GM21737 (cell line): Measurements from ENCODE around the gene OSBPL6.
"Not testable (repeated sequence)": the region's sequence is repeated elsewhere in the genome, so short reads cannot be mapped to it uniquely, and the experiment has no call there.

Experiments
- ATAC-seq: cut with Tn5 transposase; IDR thresholded peaks from one replicate; pipeline ENCODE4 v1.9.1; 2021; ENCODE audit warnings: mild to moderate bottlenecking, moderate library complexity; ENCODE audit not compliant: unreplicated experiment

OSBPL6 gene

DNA sequence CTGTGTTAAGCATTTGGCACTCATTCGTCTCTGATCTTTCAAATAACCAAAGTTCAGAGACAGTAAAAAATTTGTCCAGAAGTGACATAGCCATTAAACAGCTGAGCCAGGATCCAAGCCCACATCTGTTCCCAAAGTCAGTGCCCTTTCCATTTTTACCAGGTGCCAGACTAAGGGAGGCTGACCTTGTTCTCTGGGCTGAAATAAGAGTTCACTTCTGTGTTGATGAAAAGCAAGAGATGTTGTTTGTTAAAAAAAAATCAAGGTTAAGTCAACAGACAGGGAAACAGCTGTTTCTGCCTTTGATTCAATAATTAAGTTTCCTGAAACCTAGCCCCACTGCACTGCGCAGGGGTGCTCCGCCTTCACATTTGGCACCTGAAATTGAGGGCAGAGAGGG lies 139.5 kb downstream of the OSBPL6 start:
- no peak for ATAC-seq

DNA sequence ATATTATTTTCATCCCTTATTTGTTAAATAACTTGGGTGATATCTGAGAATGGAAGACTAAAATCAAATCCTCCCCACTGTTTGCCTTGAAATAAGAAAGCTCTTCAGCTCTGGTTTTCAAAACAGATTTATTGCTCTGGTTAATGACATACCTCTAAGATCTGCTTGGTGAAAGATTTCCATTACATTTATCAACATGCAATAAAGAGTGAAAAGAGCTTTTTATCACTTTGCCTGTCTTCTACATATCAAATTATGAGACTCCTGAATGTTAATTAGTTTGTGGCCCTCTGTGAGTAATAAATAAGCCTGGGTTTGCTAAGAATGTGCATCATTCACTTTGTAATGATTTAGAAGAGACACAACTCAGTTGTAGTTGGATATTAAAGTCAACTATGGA lies 140.9 kb downstream of the OSBPL6 start:
- no peak for ATAC-seq

DNA sequence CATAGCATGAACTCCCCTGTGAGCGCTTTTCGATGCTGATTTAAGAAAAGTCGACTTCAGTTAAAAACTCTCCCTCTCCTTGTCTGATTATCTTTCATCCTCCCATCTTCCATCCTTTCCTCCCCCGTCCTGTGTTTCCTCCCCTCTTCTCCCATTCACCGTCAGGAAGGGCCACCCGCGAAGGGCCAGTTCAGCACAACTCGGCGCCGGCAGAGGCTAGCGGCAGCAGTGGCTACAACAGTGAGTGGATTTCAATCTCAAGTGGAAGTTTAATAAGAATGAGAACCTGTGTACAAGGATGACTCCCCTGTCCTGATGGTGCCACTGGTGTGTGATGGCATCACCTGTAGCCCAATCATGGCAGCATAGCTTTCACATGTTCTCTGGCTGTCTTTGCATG lies 149.8 kb downstream of the OSBPL6 start:
- ATAC-seq, result no peak

DNA sequence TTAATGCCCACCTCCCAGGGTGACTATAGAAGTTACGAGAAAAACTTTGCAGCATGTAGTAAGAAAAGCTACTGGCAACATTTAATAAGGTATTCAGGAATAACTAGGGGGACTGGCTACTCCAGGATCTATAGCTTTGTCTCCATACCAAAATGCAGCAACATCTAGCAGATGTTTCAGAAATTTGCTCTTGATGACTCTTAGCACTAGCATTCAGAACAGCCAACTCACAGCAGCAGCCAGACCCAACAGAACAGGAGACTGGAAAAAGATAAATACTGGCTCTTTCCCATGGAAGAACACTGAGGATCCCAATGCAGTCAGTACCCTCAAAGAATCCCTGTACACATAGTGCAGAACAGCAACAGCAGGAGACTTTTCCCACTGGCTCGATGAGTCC lies 151.6 kb downstream of the OSBPL6 start:
- ATAC-seq, result no peak

DNA sequence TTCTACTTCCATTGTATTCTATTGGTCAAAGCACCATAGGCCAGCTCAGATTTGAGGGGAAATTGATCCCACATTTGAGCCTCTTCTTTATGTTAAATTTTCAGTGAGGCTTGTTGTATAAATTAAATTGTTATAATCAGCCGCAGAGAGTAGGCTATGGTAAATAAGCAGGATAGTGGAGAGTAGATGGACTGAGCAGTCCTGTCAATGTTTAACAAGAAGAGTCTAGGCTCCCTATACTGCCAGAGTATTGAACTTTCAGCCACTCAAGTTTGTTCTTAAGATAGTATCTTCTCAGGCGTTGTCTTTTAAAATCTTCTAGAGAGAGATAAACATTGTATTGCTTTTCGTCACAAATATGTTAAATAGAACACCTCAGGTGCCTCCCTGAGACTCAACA lies 155.7 kb downstream of the OSBPL6 start:
- ATAC-seq, result no peak

DNA sequence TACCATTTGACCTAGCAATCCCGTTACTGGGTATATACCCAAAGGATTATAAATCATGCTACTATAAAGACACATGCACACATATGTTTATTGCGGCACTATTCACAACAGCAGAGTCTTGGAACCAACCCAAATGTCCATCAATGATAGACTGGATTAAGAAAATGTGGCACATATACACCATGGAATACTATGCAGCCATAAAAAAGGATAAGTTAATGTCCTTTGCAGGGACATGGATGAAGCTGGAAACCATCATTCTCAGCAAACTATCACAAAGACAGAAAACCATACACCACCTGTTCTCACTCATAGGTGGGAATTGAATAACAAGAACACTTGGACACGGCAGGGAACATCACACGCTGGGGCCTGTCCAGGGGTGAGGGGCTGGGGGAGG lies 163.4 kb downstream of the OSBPL6 start:
- not testable (repeated sequence) for ATAC-seq

DNA sequence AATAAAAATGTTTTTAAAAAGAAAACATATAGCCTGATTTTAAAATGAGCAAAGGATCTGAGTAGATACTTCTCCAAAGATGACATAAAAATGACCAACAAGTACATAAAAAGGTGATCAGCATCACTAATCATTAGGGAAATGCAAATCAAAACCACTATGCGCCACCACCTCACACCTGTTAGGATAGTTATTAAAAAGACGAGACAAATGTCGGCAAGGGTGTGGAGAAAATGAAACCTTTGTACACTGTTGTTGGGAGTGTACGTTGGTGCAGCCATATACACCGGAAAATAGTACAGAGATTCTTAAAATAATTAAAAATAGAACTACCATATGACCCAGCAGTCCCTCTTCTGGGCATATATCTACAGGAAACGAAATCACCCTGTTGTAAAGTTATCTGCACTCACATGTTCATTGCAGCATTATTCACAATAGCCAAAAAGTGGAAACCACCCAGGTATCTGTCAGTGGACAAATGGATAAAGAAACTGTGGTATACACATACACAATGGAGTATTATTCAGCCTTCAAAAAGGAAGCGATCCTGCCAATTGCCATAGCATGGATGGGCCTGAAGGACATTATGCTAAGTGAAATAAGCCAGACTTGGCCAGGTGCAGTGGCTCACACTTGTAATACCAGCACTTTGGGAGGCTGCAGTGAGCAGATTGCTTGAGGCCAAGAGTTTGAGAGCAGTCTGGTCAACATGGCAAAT lies 165.0 kb downstream of the OSBPL6 start:
- no peak for ATAC-seq

DNA sequence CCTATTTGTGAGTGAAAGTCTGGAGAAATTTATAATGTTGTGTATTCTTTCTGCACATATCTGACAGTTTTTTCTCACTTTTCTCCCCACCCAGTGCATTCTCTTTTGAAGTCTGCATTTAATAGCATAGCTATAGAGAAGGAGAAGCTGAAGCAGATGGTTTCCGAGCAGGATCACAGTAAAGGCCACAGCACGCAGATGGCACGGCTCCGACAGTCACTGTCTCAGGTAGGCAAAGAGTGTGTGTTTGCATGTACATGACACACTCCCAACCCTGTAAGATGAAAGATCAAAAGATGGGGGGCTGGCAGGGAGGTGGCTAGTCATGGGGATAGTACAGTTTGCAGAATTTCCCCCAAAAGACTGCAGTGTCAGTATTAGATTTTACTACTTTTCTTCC lies 167.3 kb downstream of the OSBPL6 start:
- no peak for ATAC-seq

DNA sequence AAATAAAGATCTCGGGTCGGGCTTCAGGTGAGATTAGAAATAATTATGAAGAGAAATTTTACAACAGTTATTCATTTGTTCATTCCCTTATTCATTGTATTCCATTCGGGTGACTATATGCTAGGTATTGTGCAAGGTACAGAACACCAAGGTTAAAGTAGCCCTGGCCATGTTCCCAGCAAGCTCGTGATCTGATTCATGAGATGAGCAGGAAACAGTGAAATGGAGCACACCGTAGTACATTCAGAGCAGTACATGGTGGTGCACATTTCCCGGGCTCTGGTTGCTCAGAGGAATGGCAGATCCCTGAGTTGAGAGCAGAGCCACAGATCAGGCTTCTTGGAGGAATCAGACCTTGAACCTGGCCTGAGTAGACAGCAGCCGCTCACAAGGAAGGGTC lies 168.9 kb downstream of the OSBPL6 start:
- no peak for ATAC-seq

DNA sequence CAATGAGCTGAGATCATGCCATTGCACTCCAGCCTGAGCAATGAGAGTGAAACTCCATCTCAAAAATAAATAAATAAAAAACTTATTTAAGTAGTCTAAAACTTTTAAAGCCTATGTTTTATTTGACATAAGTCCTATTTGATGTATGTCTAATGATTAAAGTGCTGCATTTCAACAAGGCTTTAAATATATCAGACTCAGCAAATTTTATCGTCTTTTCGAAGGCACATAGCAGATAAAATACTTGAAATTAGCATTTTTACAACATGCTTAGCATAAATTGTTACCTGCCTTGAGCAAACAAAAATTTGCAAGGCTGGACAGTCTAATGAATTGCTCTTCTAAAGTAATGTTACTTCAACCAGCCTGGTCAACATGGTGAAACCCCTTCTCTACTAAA lies 170.8 kb downstream of the OSBPL6 start:
- no peak for ATAC-seq

DNA sequence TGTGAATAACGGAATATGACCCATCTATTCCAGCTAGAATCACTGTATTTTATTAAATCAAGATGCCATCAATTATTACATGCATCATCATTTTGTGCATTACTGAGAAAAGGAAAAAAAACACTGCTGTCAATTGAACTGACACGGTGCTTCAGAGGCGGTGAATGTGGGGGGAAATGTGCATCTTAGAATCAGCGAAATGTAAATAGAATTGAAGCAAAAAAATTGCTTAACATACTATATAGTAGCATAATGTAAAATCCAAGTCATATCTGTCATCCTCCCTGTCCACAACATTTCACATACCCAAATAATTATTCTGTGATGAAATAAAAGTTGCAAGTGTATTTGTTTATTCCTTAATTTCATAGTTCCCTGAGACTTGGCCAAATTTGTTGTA lies 172.1 kb downstream of the OSBPL6 start:
- ATAC-seq, result no peak

DNA sequence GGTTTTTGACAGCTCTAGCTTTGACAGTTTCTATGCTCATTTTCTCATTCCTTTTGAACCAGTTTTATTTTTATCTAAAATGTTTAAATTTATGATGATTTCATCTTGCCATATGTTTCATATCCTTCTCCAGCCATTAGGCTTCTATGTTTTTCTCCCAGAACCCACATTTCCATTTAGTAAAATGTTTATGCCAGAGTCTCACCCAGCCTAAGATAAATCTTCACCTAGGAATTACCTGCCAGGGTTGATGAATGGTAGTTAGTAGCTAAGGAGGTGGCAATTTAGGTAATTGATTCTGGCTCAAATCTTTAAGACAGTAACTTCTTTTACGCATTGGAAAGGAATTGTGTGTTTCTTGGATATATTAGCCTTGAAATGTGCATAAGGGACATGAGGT lies 173.0 kb downstream of the OSBPL6 start:
- no peak for ATAC-seq

DNA sequence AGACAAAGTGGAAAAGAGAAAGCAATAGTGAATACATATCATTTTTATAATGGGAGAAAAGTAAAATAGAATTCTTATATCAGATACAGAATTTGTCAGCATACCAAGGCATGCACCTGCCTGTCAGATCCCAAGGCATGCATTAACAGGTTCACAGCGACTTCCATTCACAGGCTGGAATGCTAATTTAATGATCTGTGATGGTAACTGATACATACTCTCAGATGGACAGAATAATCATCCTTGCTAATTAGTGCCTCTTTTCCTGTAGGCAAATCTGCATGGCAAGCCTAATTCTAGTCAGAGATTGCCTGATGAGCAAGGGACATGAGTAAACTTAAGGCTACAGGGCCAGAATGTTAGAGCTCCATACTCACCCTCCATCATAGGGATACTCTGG lies 180.6 kb downstream of the OSBPL6 start:
- ATAC-seq, result no peak

DNA sequence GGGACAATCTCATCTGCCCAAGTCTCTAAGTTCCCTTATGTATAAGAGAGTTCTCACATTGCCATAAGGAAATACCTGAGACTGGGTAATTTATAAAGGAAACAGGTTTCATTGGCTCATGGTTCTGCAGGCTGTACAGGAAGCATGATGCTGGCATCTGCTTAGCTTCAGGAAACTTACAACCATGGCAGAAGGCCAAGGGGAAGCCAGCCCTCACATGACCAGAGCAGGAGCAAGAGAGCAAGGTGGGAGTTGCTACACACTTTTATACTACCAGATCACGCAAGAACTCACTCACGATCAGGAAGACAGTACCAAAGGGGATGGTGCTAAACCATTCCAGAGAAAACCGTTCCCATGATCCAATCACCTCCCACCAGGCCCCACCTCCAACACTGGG lies 182.7 kb downstream of the OSBPL6 start:
- no peak for ATAC-seq

DNA sequence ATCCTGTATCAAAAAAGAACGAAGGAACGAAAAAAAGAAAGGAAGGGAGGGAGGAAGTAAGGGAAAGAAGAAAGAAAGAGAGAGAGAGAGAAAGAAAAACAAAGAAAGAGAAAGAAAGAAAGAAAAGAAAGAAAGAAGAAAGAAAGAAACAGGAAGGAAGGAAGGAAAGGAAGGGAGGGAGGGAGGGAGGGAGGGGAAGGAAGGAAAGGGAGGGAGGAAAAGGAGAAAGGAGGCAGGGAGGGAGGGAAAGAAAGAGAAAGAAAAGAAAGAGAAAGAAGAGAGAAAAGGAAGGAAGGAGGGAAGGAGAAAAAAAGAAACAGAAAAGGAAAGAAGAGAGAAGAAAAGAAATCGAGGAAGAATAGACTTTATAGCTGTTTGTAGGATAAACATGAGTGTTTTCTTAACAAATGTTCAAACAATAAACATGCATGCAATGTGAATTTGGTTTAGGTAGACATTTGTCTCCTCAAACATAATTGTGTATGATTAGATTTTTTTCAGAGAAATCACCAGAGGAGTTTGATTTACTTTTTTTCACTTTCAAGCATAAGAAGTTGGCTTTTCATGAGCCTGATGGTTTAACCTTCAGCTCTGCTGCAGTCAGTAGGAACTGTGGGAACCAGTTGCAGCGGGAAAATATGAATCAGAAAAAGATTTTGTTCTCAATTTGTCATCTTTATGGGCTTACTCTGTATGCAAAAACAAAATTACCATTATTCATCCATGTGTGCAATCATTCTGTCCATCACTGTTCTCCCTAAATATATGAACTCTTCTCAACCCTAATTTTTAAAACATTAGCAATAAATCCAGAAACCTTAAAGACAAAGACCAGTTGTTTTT lies 185.1 kb downstream of the OSBPL6 start:
- ATAC-seq, result no peak

DNA sequence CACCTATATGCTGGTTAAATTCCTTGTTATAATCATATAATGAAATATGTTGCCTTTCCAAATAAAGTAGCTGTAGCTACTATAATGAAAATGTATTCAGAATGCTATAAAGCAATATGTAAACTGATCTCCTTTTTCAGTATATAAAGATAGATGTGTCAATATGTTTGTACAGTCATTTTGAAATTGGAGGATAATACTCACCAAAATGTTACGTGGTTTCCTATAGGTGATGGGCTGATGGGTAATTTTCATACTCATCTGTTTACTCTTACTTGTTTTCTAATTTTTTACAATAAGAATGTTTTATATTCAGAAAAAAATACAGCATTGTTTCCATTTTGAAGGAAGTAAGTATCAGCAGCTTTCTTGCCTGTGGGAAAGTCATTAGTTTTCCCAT lies 186.5 kb downstream of the OSBPL6 start:
- ATAC-seq, result no peak

DNA sequence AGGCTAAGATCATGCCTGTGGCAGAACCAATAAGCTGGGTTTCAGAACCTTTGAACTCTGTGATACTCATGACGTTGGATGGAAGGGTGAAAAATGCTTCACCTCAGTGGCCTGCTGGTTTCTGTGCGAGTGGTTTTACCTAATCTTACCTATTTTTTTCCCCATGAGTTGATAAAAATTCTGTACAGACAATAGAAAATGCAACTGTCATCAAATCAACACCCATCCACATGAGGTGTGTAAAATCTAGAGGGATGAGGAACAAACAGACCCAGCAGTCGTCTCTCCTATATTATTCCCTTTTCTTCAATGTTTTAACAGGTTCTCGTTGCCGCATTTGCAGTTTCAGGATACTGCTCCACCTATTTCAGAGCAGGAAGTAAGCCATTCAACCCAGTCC lies 189.4 kb downstream of the OSBPL6 start:
- ATAC-seq, result no peak

DNA sequence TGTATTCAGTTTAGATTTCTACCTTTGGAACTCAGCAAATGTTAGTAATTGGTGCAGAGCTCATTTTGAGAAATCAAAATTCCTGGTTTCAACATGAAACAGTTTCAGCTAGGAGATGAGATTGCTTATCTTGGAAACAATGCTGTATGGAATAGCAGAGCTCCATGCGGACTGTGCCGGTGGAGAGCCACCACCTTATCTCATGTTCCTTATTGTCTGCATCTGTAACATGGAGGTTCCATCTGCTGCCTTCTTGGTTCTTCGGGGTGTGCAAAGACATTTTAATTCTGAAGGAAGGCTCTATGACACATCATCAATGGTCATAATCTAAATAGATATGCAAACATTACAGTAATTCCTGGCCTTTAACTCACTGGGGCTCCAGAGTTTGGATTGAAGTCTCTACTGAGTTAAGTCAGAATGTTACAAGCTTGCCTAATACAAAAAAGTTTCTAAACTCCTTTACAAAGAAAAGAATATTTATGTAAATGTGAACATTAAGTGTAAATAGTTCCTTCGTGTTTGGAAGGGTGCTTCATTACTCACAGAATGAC lies 191.4 kb downstream of the OSBPL6 start:
- ATAC-seq, result no peak

DNA sequence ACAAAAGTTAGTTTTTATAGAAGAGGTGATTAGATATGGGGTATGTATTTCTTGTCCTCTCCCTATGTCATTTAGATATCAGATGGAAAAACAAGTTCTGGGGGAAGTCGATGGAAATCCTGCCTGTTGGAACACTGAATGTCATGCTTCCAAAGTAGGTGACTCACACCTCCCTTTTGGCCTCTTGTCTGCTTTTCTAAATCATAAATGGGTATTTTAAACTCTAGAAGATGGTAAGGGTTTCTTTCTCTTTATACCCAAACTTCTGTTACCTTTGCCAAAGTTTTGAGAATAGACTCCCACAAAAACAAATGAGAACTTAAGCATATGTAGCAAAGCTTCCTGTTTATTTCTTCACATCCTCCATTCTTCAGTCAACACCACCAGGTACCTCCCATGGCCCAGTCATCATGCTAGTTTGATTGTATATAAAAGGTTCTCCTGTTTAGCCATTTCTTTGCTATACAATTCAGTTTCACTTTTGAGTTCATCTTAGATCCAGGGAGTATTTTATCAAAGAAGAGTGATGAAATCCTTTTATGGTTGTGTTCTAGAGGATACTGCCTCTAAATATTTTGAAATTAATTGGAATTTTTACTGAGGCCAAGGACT lies 192.8 kb downstream of the OSBPL6 start:
- no peak for ATAC-seq

DNA sequence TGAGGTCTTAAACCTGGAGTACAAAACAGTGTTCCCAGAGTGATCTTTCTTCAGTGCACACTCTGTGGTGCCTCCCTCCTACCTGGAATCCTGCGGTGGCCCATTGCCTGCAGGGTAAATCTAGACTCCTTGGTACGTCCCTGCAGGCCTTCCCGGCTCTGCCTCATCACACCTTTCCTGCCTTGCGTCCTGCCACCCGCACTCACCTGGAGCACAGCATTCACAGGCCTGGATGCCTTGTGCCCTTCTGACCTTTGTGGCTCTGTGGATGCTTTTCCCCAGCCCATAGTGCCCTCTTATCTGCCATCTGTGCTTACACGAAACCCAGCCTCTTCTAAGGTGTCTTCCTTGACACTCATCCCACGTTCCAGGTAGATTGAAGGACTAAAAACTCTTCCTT lies 194.0 kb downstream of the OSBPL6 start:
- no peak for ATAC-seq

DNA sequence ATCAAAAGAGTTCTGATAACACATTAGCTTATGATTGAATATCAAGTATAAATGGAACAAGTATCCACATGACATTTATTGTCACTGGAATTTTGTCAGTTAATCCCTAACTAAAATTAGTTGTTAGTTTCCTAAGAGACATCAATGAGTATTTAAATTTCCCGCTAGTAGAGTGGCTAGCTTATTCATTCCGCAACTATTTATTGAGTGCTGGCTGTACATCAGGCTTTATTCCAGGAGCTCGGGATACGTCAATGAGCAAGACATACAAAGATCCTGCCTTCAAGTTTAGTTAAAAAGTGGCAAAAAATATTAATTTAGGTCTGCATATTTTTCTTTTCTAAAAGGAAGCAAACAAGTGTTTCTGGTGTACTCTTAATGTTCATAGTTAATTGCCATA lies 197.4 kb downstream of the OSBPL6 start:
- no peak for ATAC-seq

DNA sequence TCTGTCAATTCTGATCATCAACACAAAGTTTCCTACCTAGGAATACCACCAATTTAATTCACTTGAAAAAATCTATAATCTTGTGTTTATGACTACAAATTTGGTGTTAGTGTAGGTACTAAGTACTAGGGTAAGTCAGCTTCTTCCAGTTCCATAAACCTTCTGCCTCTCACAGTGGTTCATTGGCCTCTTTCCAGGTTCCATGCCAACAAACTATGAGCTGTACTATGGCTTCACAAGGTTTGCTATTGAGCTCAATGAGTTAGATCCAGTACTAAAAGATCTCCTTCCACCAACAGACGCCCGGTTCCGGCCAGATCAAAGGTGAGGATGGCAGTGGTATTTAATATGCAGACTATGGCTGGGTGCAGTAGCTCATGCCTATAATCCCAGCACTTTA lies 197.9 kb downstream of the OSBPL6 start:
- ATAC-seq, result no peak
